Psoas muscle (tissue), 8 donors: ENCODE data around the gene LGR4. TPM values are rescaled to one million over a fixed set of nuclear protein-coding genes. Genes with fewer than 3 reads are reported as not detected.

Experiments
- ATAC-seq, 4 donors: fragments of 200-7000 bp; cut with Tn5 transposase; one replicate each; pipeline ENCODE4 v1.9.1; 2020; ENCODE audit warnings: moderate library complexity in 3 of 4, mild to moderate bottlenecking in 2 of 4
- DNase-seq, 2 donors: peaks; one replicate each; pipeline ENCODE4 v3.0.0-alpha.2; 2020
- H3K27ac ChIP-seq: fragments of 200-600 bp; one replicate; pipeline ENCODE4 v1.8.0; 2022
- H3K27me3 ChIP-seq, 3 donors: fragments of 200-600 bp in 1 of 3; one replicate each; pipeline versions ENCODE4 v1.6.1 to v1.8.0; 2013 to 2022; ENCODE audit warnings: low read length in 2 of 3, mild to moderate bottlenecking in 2 of 3, moderate library complexity in 1 of 3; ENCODE audit not compliant: insufficient read depth in 3 of 3
- H3K36me3 ChIP-seq, 2 donors: fragments of 200-600 bp in 1 of 2; one replicate each; pipeline versions ENCODE4 v1.6.1 to v1.8.0; 2013 to 2022; ENCODE audit warnings: low read depth in 1 of 2, mild to moderate bottlenecking in 1 of 2, moderate library complexity in 1 of 2; ENCODE audit not compliant: insufficient read depth in 1 of 2
- H3K4me1 ChIP-seq: fragments of 200-600 bp; one replicate; pipeline ENCODE4 v1.8.0; 2022
- H3K4me3 ChIP-seq: fragments of 200-600 bp; one replicate; pipeline ENCODE4 v1.8.0; 2022; ENCODE audit warnings: mild to moderate bottlenecking
- H3K9me3 ChIP-seq: fragments of 200-600 bp; one replicate; pipeline ENCODE4 v1.8.0; 2022
- WGBS, 3 donors: extraction: QIAGEN DNeasy Blood & Tissue Kit; methylation state at CpG; one replicate each; pipeline versions ENCODE4 v1.1.6 to v1.1.7; 2013; 5-methylcytosine and 5-hydroxymethylcytosine counted together
- intact Hi-C, 2 donors: fragments of 100-400 bp; cut with DNase I; formaldehyde crosslinking; loops; one replicate each; pipeline versions ENCODE4 v1.11.0 to v1.14.2; 2022
- polyA plus RNA-seq, 3 donors: library from polyadenylated mRNA; stranded (reverse); fragments of 200-250 nt; gene quantifications; one replicate each; pipeline ENCODE4 v1.2.3, GENCODE V29; 2013
- total RNA-seq, 4 donors: library from RNA; stranded (reverse); fragmentation: NEBNext Ultra II Directional in 2 of 4; extraction: Animal tissue kit (Norgen Biotek cat#: 25700) in 2 of 4; gene quantifications; one replicate each; pipeline versions ENCODE4 v1.2.1 to v1.2.4, GENCODE V29; 2021 to 2023
- TF ChIP-seq, protein P1 (sequence below): fragments of 200-600 bp; IDR thresholded peaks from one replicate; pipeline ENCODE4 v1.8.0; 2022; ENCODE audit warnings: antibody characterized with exemption
- donor health status: healthy with polysubstance abuse.
- donor health status: DM: no; HTN: no; CAD: no; lungs with moderate emphysema.
- donor health status: Bipolar disorder and iron deficiency.
- donor health status: healthy.
- donor health status: DM: yes; HTN: yes; CAD: no.
- donor health status: DM: no; HTN: no; CAD: no.
- donor health status: DM: no; HTN: no; CAD: no.
- donor health status: DM: yes; HTN: yes; CAD: no.

The LGR4 gene
- total and polyA plus RNA-seq, 7 donors, result 3.9 to 15.2 (median 8.0) TPM

DNA sequence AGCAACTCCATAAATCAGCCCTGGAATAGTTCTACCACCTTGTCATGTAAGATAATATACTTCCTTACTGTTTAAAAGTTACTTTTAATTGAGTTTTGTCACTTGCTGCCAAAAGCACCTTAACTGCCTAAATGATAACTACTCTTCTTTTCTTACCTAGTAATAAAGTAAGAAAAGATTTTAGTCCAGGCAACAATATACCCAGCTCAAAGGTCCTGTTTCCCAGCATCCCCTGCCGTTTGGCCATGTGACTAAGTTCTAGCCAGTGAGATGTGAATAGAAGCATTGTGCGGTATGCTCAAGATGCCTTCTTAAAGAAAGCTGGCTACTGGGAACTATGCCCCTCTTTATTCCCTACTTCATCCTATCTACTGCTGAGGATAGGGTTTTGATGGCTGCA, 70.1 kb downstream of the LGR4 start:
- H3K9me3 ChIP-seq, result no peaks in the 10 kb centered on the region
- TF ChIP-seq, protein P1, sequence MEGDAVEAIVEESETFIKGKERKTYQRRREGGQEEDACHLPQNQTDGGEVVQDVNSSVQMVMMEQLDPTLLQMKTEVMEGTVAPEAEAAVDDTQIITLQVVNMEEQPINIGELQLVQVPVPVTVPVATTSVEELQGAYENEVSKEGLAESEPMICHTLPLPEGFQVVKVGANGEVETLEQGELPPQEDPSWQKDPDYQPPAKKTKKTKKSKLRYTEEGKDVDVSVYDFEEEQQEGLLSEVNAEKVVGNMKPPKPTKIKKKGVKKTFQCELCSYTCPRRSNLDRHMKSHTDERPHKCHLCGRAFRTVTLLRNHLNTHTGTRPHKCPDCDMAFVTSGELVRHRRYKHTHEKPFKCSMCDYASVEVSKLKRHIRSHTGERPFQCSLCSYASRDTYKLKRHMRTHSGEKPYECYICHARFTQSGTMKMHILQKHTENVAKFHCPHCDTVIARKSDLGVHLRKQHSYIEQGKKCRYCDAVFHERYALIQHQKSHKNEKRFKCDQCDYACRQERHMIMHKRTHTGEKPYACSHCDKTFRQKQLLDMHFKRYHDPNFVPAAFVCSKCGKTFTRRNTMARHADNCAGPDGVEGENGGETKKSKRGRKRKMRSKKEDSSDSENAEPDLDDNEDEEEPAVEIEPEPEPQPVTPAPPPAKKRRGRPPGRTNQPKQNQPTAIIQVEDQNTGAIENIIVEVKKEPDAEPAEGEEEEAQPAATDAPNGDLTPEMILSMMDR, result no peak
- DNase-seq (no peak), ATAC-seq (no peak)
- H3K4me3 ChIP-seq, result no peak overlapping the region
- no peaks in the 10 kb centered on the region for H3K4me1 ChIP-seq
- no peak overlapping the region for H3K27ac ChIP-seq
- WGBS, 3 donors, result 95 to 97% (median 97%) methylated on average over 2 of the region's 2 CpGs
- intact Hi-C loops, result no loop called here
- no peaks in the 10 kb centered on the region for H3K27me3 ChIP-seq
- no peaks in the 10 kb centered on the region for H3K36me3 ChIP-seq

DNA sequence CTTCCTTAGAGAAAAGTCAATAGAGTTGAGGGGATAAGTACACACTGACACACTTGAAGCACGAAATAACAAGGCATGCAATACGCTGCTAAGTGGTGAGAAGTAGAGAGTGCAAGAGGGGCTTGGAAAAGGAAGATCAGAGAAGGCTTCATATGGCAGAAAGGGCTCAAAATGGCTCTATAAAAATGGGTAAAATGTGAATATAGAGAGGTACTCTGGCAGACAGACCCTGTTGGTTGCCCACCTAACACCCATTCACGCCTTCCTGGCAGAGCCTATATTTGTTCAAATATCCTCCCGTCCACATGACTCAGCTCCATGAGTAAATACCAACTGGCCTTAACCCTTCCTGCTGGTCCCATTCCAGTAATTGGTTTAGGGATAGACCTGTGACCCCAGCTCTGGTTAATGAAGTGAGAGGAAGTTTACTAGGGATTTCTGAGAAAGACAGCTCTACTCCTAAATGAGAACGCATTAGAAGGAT, 70.7 kb downstream of the LGR4 start:
- WGBS, 3 donors, result 92 to 96% (median 92%) methylated on average over 5 of the region's 5 CpGs
- no peaks in the 10 kb centered on the region for H3K9me3 ChIP-seq

DNA sequence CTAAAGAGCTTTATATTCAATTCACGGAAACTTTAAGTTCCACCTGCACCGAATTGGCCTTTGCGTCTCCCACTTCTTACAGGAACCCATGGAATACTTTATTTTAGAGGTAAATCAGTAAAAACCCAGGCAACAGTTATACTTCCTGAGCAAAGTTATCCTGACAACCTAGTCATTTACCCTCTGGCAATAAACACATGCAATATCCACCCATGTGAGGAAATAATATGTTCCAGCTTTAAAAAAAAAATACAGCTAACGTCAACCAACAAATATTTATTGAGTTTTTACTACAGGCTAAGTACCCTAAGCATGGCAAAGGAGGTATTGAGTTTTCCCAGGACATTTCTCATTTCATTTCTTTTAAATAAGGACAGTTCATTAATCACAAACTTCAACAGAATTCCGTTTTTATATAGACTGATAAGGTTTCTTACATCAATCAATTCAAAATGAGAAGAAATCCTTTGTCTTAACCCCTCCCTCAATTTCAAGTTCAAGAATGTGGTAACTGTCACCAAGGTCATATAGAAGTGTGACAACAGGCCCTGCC, 71.2 kb downstream of the LGR4 start:
- intact Hi-C loops, result no loop called here
- H3K27me3 ChIP-seq, result no peaks in the 10 kb centered on the region
- H3K36me3 ChIP-seq, result no peaks in the 10 kb centered on the region
- no peak overlapping the region for H3K27ac ChIP-seq
- 85 to 95% (median 92%) methylated on average over 5 of the region's 5 CpGs for WGBS, 3 donors
- TF ChIP-seq, protein P1, result no peak
- no peaks in the 10 kb centered on the region for H3K4me1 ChIP-seq
- DNase-seq (no peak), ATAC-seq (no peak)
- no peak overlapping the region for H3K4me3 ChIP-seq
- no peaks in the 10 kb centered on the region for H3K9me3 ChIP-seq

More for the DNA sequence above, 70.7 kb downstream of the LGR4 start:
- no peaks in the 10 kb centered on the region for H3K27me3 ChIP-seq
- ATAC-seq (no peak), DNase-seq (no peak)
- intact Hi-C loops, result no loop called here
- no peaks in the 10 kb centered on the region for H3K4me1 ChIP-seq
- no peak overlapping the region for H3K4me3 ChIP-seq
- H3K36me3 ChIP-seq, result no peaks in the 10 kb centered on the region
- no peak overlapping the region for H3K27ac ChIP-seq
- TF ChIP-seq, protein P1, result no peak

DNA sequence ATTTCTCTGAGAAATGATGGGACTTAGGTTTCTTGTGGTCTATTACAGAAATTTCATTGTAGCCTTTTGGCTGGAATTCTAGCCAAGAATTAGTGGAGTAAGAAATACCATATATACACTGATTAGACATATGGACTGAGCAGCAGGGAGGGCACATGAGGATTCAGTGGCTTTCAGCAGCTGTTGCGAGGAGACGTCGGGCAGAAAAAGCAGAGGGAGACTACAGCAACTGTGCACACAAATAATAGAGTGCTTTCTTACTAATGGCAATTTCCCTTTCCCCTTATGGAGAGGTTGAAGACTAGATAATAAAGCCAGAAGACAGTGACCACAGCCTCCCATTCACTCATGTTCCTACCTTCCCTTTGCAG, 74.2 kb downstream of the LGR4 start:
- no peak overlapping the region for H3K27ac ChIP-seq
- no peak for DNase-seq
- peaks cover 9% of the 10 kb centered on the region for H3K4me1 ChIP-seq
- H3K9me3 ChIP-seq, result no peaks in the 10 kb centered on the region
- H3K27me3 ChIP-seq, result no peaks in the 10 kb centered on the region
- H3K4me3 ChIP-seq, result no peak overlapping the region
- H3K36me3 ChIP-seq, result no peaks in the 10 kb centered on the region
- no peak for ATAC-seq
- TF ChIP-seq, protein P1, result no peak
- WGBS, 3 donors, result 67 to 76% (median 69%) methylated on average over 3 of the region's 3 CpGs
- intact Hi-C loops, result no loop called here
